Fibroblast of peridontal ligament (primary cell): Measurements from ENCODE around the gene FSHR.

Source experiments
- DNase-seq: peaks from one replicate; pipeline ENCODE4 v3.0.0-alpha.2; 2010; ENCODE audit errors: extremely low read depth

FSHR gene

GRCh38 chr2:48954935-48955334, 199.4 kb downstream of the FSHR start:
- DNase-seq = peak; percentile 51

DNA sequence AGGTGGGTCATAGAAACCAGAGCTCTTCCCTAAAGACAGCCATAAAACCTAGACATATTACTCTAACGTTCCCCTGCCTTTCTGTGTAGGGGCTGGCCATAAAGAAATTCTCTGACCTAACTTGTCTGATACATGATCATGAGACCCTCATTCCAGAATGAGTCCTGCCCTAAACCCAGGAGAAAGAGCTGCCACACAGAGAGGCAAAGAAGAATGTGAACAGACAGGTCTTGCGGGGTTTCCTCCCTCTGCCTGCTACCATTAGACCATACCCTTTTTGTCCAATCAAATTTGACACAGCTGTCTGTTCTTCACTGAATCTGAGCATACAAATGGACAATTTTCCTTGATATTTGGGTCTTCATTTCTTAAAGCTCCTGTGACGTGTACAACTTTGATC, 200.0 kb downstream of the FSHR start:
- DNase-seq = no peak

DNA sequence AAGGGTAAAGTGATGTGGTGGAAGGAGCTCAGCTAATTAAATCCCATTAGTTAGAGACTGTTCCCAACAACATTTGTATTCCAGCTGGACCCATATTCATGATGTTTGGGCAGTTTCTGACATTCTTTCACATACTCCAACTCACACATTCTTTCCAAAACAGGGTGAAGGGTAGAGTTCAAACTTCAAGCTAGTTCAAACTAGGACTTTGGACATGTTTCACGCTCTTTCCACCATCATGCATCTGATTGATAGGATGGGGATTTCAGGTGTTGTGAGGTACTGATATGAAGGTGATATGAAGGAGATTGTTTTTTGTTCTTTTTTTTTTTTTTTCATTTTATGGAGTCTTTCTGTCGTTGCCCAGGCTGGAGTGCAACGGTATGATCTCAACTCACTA, 201.7 kb downstream of the FSHR start:
- no peak for DNase-seq

- DNase-seq = no peak
Observed at GRCh38 chr2:48952143-48952542, 202.2 kb downstream of the FSHR start.

DNA sequence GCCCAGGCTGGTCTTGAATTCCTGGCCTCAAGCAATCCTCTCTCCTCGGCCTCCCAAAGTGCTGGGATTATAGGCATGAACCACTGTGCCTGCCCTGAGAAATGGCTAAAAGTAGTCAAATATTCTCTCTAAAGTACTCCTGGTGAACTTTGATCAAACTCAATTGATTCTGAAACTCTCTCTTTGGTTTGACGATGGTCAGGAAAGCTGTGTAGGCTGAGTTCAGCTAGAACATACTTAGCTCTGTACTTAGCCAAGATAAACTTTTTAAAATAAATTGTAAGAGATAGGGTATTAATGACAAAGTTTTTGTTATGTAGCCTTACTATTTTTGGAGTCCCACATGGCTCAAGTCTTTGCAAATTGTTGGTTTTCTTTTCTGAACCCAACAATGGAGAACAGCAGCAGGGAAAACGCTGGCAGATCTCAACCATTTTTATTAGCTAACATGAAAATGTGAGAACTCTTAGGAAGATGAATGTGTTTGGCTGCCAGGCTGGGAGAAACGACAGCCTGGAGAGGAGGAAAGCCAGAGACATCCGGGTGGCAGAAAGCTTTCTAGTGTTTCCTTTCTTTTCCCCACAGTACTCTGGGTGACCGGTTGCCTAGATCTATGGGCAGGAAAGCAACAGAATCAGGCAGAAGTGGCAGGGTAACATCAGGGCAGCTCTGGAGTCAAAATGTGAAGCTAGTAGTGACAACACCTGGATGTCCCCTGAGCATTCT, 205.8 kb downstream of the FSHR start:
- DNase-seq = no peak

GRCh38 chr2:48946449-48947048, 207.8 kb downstream of the FSHR start:
- peak; percentile 57 for DNase-seq

DNA sequence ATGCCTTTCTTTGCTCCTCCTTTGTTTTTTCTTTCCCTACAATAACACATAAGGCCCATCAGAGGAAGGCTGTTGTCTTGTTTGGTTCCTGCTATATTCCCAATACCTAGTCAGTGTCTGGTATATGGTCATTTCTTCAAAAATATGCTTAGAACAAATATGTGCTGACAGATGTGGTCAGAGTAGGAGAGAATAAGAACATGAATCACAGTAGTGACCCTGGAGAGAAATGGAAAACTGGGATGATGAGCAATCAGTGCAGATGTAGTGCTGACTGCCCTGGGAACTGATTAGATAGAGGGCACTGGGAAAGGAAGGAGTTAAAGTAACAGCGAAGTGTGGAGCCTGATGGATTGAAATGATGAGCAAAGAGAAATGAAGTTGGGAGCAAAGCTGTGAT, 209.4 kb downstream of the FSHR start:
- peak; percentile 50 for DNase-seq

- DNase-seq = peak; percentile 35
Observed at GRCh38 chr2:48943436-48943835, 210.9 kb downstream of the FSHR start.

DNA sequence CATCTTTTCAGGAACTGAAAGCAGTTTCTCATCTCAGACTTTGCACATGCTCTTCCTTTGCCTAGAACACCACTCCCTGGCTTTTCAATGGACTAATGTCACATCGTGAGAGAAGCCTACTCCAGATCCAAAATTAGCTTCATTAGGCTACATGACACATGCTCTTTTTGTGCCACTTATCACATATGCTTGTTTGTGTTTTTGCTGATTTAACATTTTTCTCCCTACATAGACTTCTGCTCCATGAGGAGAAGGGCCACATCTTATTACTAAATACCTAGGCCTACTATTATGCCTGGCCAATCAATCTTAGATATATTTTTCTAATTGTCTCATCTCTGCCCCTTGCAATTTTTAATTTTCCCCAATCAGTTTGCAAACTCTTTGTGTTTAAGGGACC, 212.4 kb downstream of the FSHR start:
- DNase-seq = no peak

GRCh38 chr2:48941456-48941855, 212.9 kb downstream of the FSHR start:
- DNase-seq = no peak

- peak; percentile 53 for DNase-seq
Observed at GRCh38 chr2:48940606-48941005, 213.7 kb downstream of the FSHR start.

GRCh38 chr2:48939232-48939631, 215.1 kb downstream of the FSHR start:
- DNase-seq = no peak

DNA sequence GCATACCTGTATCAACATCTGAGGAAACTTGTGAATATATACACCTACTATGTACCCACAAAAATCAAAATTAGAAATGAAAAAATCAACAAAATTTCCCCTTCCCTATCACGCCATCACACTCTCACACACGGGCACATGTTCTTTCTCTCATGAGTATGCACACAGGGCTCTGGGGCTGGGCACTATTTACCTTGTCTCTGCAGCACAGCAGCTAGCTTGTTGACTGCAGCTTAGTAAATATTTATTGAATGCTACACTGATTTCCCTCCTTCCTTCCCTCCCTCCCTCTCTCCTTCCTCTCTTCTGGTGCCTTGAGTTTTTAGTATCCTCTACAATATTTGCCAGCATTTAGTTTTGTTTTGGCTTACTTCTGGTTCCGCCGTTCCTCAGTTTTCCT, 216.1 kb downstream of the FSHR start:
- no peak for DNase-seq

DNA sequence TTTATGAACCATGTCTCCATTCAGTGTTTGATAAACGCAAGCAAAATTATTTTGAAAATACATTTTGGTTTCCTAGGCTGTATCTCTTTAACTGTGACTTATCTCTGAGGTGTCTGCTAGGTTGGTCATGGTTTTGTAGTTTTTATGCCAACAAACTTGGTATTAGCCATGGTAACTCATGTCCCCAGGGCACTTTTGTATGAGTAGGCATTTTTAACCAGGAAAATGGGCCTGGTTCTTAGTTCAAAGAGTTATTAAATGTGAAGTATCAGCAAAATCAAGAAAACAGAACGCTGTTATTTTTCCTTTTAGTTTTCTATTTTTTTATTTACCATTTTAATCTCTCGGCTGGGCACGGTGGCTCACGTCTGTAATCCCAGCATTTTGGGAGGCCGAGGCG, 219.5 kb downstream of the FSHR start:
- peak; percentile 19 for DNase-seq

GRCh38 chr2:48933828-48934497, 220.4 kb downstream of the FSHR start:
- DNase-seq = no peak

- DNase-seq = no peak
Observed at GRCh38 chr2:48932667-48933066, 221.6 kb downstream of the FSHR start.

DNA sequence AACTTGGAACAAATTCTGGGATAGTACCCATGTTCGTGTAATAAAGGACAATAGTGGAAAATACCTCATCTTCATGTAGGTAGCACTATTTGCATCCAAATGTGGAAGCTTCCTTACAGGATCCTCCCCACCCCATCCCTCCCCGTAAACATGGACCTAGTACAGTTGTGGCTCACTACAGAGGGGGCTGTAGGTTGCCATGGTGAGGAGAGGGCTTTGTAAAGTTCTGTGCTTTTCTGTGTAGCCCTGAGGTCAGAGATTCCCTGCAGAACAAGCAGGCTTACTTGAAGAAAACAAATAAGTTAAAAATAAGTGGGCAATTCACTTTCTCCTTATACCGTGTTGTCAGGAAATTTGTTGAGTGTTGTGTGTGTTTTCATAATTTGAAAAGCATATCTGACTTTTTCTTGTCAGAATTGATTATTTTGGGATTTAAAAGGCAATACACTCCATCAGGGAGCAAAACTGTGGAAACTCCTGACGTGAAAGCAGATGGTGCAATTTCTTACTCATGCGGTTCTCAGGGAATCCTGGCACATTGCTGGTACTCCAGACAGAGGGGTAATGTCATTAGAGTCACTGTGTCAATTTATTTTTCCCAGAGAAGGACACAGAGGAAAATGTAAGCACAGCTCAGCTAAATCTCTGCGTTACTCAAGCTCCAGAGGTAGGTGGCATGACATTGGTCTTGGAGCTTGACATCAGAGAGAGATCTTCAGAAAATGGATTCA, 224.6 kb downstream of the FSHR start:
- DNase-seq = no peak

DNA sequence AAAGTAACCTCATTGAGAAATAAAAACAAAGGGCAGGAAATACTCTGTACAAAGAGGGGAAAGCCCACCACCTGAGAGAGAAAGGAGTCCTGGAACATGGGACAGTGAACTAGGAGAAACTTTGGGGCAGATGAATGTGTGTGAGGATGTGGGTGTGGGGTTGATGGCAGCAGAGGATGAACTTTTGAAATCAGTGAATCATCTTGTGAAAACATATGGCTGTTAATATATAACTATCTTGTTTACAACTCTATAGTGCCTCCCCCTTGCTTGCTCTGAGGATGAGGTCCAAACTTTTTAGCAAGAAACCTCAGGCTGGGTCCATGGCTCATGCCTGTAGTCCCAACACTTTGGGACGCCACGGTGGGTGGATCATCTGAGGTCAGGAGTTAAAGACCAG, 227.0 kb downstream of the FSHR start:
- DNase-seq = no peak

GRCh38 chr2:48915884-48916283, 238.4 kb downstream of the FSHR start:
- DNase-seq = no peak

- no peak for DNase-seq
Observed at GRCh38 chr2:48915227-48915626, 239.1 kb downstream of the FSHR start.

GRCh38 chr2:48914477-48915089, 239.7 kb downstream of the FSHR start:
- no peak for DNase-seq
